Endometrial microvascular endothelial cells (primary cell): Measurements from ENCODE around the gene MUC4. TPM values are rescaled to one million over a fixed set of nuclear protein-coding genes. Genes with fewer than 3 reads are reported as not detected.
"Not testable (repeated sequence)": the region's sequence is repeated elsewhere in the genome, so short reads cannot be mapped to it uniquely, and the experiment has no call there.

Source experiments
- in situ Hi-C: cut with HindIII; loops from 2 replicates; pipeline ENCODE4 v1.10.0; 2017; ENCODE audit warnings: low sequenced_read_pairs, low pct_unique_long_range_greater_than_20kb; ENCODE audit errors: inconsistent ontology term
- total RNA-seq: library from RNA; depleted of rRNA; stranded (reverse); fragments of >200 nt; gene quantifications from one replicate; pipeline ENCODE4 v1.2.3, GENCODE V29; 2015; ENCODE audit errors: inconsistent ontology term

The MUC4 gene
- total RNA-seq, 1 donor from 2014 or later: not detected

GRCh38 chr3:195839260-195840010 is 27.7 kb upstream of the MUC4 start:
- in situ Hi-C loops: no loop called here

- in situ Hi-C loops: no loop called here
Measured at GRCh38 chr3:195838714-195839113, 27.0 kb upstream of the MUC4 start.

- in situ Hi-C loops: no loop called here
Measured at GRCh38 chr3:195836476-195837135, 24.9 kb upstream of the MUC4 start.

GRCh38 chr3:195835791-195836190 is 24.1 kb upstream of the MUC4 start:
- in situ Hi-C loops: no loop called here

GRCh38 chr3:195834675-195835583 is 23.2 kb upstream of the MUC4 start:
- in situ Hi-C loops: no loop called here

GRCh38 chr3:195829897-195830254 is 18.1 kb upstream of the MUC4 start:
- in situ Hi-C loops: no loop called here

- in situ Hi-C loops: no loop called here
Measured at GRCh38 chr3:195828762-195829161, 17.0 kb upstream of the MUC4 start.

- in situ Hi-C loops: no loop called here
Measured at GRCh38 chr3:195825857-195826804, 14.4 kb upstream of the MUC4 start.

- in situ Hi-C loops: no loop called here
Measured at GRCh38 chr3:195825191-195825588, 13.5 kb upstream of the MUC4 start.

- in situ Hi-C loops: not testable (repeated sequence)
Measured at GRCh38 chr3:195824425-195825190, 12.9 kb upstream of the MUC4 start.

GRCh38 chr3:195823999-195824398 is 12.3 kb upstream of the MUC4 start:
- in situ Hi-C loops: no loop called here

- in situ Hi-C loops: no loop called here
Measured at GRCh38 chr3:195823280-195823679, 11.6 kb upstream of the MUC4 start.

GRCh38 chr3:195822131-195822696 is 10.5 kb upstream of the MUC4 start:
- in situ Hi-C loops: no loop called here

GRCh38 chr3:195821403-195822130 is 9.8 kb upstream of the MUC4 start:
- in situ Hi-C loops: no loop called here

- in situ Hi-C loops: no loop called here
Measured at GRCh38 chr3:195820901-195821300, 9.2 kb upstream of the MUC4 start.

GRCh38 chr3:195820186-195820585 is 8.5 kb upstream of the MUC4 start:
- in situ Hi-C loops: no loop called here

- in situ Hi-C loops: no loop called here
Measured at GRCh38 chr3:195818301-195818700, 6.6 kb upstream of the MUC4 start.
